GM23338 (cell line): ENCODE results near the gene FOXJ3. TPM values are rescaled to one million over a fixed set of nuclear protein-coding genes. Genes with fewer than 3 reads are reported as not detected.

ENCODE experiments used
- ATAC-seq: fragments of 200-7000 bp; cut with Tn5 transposase; 3 replicates; pipeline ENCODE4 v1.9.1; 2020
- DNase-seq: peaks from one replicate; pipeline ENCODE4 v3.0.0-alpha.2; 2015; ENCODE audit warnings: low spot score
- H2AFZ ChIP-seq: fragments of 200-600 bp; sonication (generic); 2 replicates; pipeline ENCODE4 v1.8.0; 2016; ENCODE audit warnings: antibody characterized with exemption, mild to moderate bottlenecking, moderate library complexity
- H3F3A ChIP-seq: fragments of 200-600 bp; sonication (generic); replicated peaks from 2 replicates; pipeline ENCODE4 v1.8.0; 2017; ENCODE audit warnings: antibody characterized with exemption, mixed run types, low read depth
- H3K27ac ChIP-seq: fragments of 200-600 bp; sonication (generic); 2 replicates; pipeline ENCODE4 v1.6.1; 2016; ENCODE audit warnings: low read depth
- H3K27me3 ChIP-seq: fragments of 200-600 bp; sonication (generic); 2 replicates; pipeline ENCODE4 v1.8.0; 2016; ENCODE audit warnings: mild to moderate bottlenecking, mixed run types, moderate library complexity; ENCODE audit not compliant: insufficient read depth
- H3K36me3 ChIP-seq: fragments of 200-600 bp; sonication (generic); 2 replicates; pipeline ENCODE4 v1.8.0; 2016; ENCODE audit warnings: mild to moderate bottlenecking; ENCODE audit not compliant: insufficient read depth
- H3K4me1 ChIP-seq: fragments of 200-600 bp; sonication (generic); 2 replicates; pipeline ENCODE4 v1.8.0; 2016; ENCODE audit warnings: mild to moderate bottlenecking, moderate library complexity; ENCODE audit not compliant: insufficient read depth
- H3K4me2 ChIP-seq: fragments of 200-600 bp; sonication (generic); 2 replicates; pipeline ENCODE4 v1.7.1; 2017; ENCODE audit warnings: mixed run types
- H3K4me3 ChIP-seq: fragments of 200-600 bp; sonication (generic); 2 replicates; pipeline ENCODE4 v1.6.1; 2016; ENCODE audit warnings: mixed run types
- H3K79me2 ChIP-seq: fragments of 200-600 bp; sonication (generic); replicated peaks from 2 replicates; pipeline ENCODE4 v1.8.0; 2017; ENCODE audit warnings: mild to moderate bottlenecking; ENCODE audit not compliant: insufficient read depth
- H3K9me2 ChIP-seq: fragments of 200-600 bp; sonication (generic); 2 replicates; pipeline ENCODE4 v1.8.0; 2017; ENCODE audit not compliant: insufficient read depth
- H4K20me1 ChIP-seq: fragments of 200-600 bp; sonication (generic); replicated peaks from 2 replicates; pipeline ENCODE4 v1.8.0; 2017; ENCODE audit warnings: mild to moderate bottlenecking; ENCODE audit not compliant: insufficient read depth
- H3K27ac Mint-ChIP-seq: 2 replicates; pipeline ENCODE4 v1.8.0; 2020; ENCODE audit warnings: inconsistent platforms, mild to moderate bottlenecking, moderate library complexity, mixed read lengths
- H3K27me3 Mint-ChIP-seq: 3 replicates; pipeline ENCODE4 v1.8.0; 2022; ENCODE audit warnings: low read depth, mild to moderate bottlenecking, moderate library complexity, mixed read lengths, inconsistent platforms; ENCODE audit not compliant: insufficient read depth, poor library complexity
- H3K36me3 Mint-ChIP-seq: 3 replicates; pipeline ENCODE4 v1.8.0; 2021; ENCODE audit warnings: low read depth, mild to moderate bottlenecking, inconsistent platforms, moderate library complexity, mixed read lengths
- H3K4me1 Mint-ChIP-seq: 3 replicates; pipeline ENCODE4 v1.8.0; 2020; ENCODE audit warnings: mild to moderate bottlenecking, inconsistent platforms, mixed read lengths
- H3K4me3 Mint-ChIP-seq: 3 replicates; pipeline ENCODE4 v1.8.0; 2021; ENCODE audit warnings: moderate library complexity, mild to moderate bottlenecking, inconsistent platforms, mixed read lengths
- H3K9me3 Mint-ChIP-seq: 3 replicates; pipeline ENCODE4 v1.8.0; 2020; ENCODE audit warnings: moderate library complexity, mild to moderate bottlenecking, inconsistent platforms, mixed read lengths
- CREB1 ChIP-seq: fragments of 250-450 bp; sonication (Bioruptor Pico); IDR thresholded peaks from 2 replicates; pipeline ENCODE4 v1.5.0; 2020; ENCODE audit warnings: low read depth, mild to moderate bottlenecking, moderate library complexity
- EZH2 ChIP-seq: fragments of 200-600 bp; sonication (generic); IDR thresholded peaks from one replicate; pipeline ENCODE4 v1.8.0; 2017; ENCODE audit warnings: antibody characterized with exemption, mild to moderate bottlenecking, low read depth; ENCODE audit not compliant: unreplicated experiment
- EZH2phosphoT487 ChIP-seq: fragments of 200-600 bp; sonication (generic); IDR thresholded peaks from one replicate; pipeline ENCODE4 v1.8.1; 2018; ENCODE audit warnings: antibody characterized with exemption; ENCODE audit not compliant: unreplicated experiment
- JUNB ChIP-seq: IDR thresholded peaks from one replicate; pipeline ENCODE4 v1.6.1; 2016; ENCODE audit warnings: antibody characterized with exemption; ENCODE audit not compliant: unreplicated experiment
- NANOG ChIP-seq: IDR thresholded peaks from 2 replicates; pipeline ENCODE4 v1.6.1; 2016; ENCODE audit warnings: antibody characterized with exemption, borderline replicate concordance
- POLR2AphosphoS5 ChIP-seq: IDR thresholded peaks from 2 replicates; pipeline ENCODE4 v1.6.1; 2016; ENCODE audit warnings: antibody characterized with exemption, low read depth
- STAT1 ChIP-seq: IDR thresholded peaks from one replicate; pipeline ENCODE4 v1.6.1; 2016; ENCODE audit warnings: antibody characterized with exemption; ENCODE audit not compliant: unreplicated experiment
- ZNF114 ChIP-seq: fragments of 250-450 bp; sonication (Bioruptor Pico); IDR thresholded peaks from 2 replicates; pipeline ENCODE4 v1.5.0; 2020; ENCODE audit warnings: mild to moderate bottlenecking, moderate library complexity
- ZNF331 ChIP-seq: fragments of 250-450 bp; sonication (Bioruptor Pico); IDR thresholded peaks from 2 replicates; pipeline ENCODE4 v1.5.0; 2020; ENCODE audit warnings: low read depth, mild to moderate bottlenecking, moderate library complexity
- polyA plus RNA-seq: library from polyadenylated mRNA; unstranded; fragments of >200 nt; fragmentation: Nextera tagmentation; extraction: Ambion mirVana; gene quantifications from 2 replicates; pipeline ENCODE4 v1.2.1, GENCODE V29; 2016
- total RNA-seq: library from RNA; depleted of rRNA; stranded (reverse); fragments of >200 nt; shearing (Covaris generic); gene quantifications from 2 replicates; pipeline ENCODE4 v1.2.3, GENCODE V29; 2014
- TF ChIP-seq, protein P1 (sequence below): IDR thresholded peaks from one replicate; pipeline ENCODE4 v1.6.1; 2018; ENCODE audit warnings: antibody characterized with exemption; ENCODE audit not compliant: unreplicated experiment
- TF ChIP-seq, protein P2 (sequence below): IDR thresholded peaks from 2 replicates; pipeline ENCODE4 v1.6.1; 2016; ENCODE audit warnings: antibody characterized with exemption
- TF ChIP-seq, protein P3 (sequence below), 2 experiments: fragments of 200-600 bp in 1 of 2; sonication (generic) in 1 of 2; conservative IDR thresholded peaks; 2 replicates each; pipeline versions ENCODE4 v1.5.1 to v1.6.1; 2016 to 2017; ENCODE audit warnings: antibody characterized with exemption in 2 of 2, low read depth in 2 of 2, mild to moderate bottlenecking in 2 of 2, moderate library complexity in 1 of 2
- TF ChIP-seq, protein P4 (sequence below): fragments of 250-450 bp; sonication (Bioruptor Pico); IDR thresholded peaks from 2 replicates; pipeline ENCODE4 v1.5.0; 2020; ENCODE audit warnings: mild to moderate bottlenecking, moderate library complexity

Gene FOXJ3
- total and polyA plus RNA-seq, 2 experiments from 2014 or later = 36.6 to 53.3 TPM

DNA sequence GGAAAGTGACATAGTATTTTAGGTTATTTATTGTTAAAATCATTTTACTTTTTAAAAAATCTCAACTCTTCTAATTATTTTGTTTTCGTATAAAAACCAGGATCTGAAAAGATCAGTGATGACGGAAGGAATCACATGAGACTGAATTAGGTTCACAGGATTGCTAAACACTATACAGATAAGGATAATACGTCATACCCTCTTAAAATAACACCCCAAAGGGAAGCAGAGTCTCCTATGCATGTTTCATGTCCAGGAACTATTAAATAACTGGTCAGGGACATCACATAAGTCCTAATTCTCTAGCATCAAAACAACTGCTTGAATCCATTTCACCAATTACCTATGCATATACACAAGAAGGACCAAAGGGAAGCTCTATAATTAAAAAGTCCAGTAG, 84.9 kb downstream of the FOXJ3 start:
- Histone ChIP-seq H3F3A (no peaks in the 10 kb centered on the region), H3K79me2 (peaks cover 82% of the 10 kb centered on the region), H3K36me3 (no peaks in the 10 kb centered on the region), H3K27me3 (no peaks in the 10 kb centered on the region), H3K4me3 (no peak overlapping the region), H3K4me2 (no peak overlapping the region), H3K4me1 (peaks cover 19% of the 10 kb centered on the region), H3K27ac (no peak overlapping the region), H3K9me2 (no peaks in the 10 kb centered on the region), H4K20me1 (peaks cover 31% of the 10 kb centered on the region), H2AFZ (no peak overlapping the region)
- TF ChIP-seq POLR2AphosphoS5 = no peak
- TF ChIP-seq, protein P1, sequence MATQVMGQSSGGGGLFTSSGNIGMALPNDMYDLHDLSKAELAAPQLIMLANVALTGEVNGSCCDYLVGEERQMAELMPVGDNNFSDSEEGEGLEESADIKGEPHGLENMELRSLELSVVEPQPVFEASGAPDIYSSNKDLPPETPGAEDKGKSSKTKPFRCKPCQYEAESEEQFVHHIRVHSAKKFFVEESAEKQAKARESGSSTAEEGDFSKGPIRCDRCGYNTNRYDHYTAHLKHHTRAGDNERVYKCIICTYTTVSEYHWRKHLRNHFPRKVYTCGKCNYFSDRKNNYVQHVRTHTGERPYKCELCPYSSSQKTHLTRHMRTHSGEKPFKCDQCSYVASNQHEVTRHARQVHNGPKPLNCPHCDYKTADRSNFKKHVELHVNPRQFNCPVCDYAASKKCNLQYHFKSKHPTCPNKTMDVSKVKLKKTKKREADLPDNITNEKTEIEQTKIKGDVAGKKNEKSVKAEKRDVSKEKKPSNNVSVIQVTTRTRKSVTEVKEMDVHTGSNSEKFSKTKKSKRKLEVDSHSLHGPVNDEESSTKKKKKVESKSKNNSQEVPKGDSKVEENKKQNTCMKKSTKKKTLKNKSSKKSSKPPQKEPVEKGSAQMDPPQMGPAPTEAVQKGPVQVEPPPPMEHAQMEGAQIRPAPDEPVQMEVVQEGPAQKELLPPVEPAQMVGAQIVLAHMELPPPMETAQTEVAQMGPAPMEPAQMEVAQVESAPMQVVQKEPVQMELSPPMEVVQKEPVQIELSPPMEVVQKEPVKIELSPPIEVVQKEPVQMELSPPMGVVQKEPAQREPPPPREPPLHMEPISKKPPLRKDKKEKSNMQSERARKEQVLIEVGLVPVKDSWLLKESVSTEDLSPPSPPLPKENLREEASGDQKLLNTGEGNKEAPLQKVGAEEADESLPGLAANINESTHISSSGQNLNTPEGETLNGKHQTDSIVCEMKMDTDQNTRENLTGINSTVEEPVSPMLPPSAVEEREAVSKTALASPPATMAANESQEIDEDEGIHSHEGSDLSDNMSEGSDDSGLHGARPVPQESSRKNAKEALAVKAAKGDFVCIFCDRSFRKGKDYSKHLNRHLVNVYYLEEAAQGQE = no peak
- TF ChIP-seq, protein P2, sequence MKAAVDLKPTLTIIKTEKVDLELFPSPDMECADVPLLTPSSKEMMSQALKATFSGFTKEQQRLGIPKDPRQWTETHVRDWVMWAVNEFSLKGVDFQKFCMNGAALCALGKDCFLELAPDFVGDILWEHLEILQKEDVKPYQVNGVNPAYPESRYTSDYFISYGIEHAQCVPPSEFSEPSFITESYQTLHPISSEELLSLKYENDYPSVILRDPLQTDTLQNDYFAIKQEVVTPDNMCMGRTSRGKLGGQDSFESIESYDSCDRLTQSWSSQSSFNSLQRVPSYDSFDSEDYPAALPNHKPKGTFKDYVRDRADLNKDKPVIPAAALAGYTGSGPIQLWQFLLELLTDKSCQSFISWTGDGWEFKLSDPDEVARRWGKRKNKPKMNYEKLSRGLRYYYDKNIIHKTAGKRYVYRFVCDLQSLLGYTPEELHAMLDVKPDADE = no peak
- TF ChIP-seq, protein P3, sequence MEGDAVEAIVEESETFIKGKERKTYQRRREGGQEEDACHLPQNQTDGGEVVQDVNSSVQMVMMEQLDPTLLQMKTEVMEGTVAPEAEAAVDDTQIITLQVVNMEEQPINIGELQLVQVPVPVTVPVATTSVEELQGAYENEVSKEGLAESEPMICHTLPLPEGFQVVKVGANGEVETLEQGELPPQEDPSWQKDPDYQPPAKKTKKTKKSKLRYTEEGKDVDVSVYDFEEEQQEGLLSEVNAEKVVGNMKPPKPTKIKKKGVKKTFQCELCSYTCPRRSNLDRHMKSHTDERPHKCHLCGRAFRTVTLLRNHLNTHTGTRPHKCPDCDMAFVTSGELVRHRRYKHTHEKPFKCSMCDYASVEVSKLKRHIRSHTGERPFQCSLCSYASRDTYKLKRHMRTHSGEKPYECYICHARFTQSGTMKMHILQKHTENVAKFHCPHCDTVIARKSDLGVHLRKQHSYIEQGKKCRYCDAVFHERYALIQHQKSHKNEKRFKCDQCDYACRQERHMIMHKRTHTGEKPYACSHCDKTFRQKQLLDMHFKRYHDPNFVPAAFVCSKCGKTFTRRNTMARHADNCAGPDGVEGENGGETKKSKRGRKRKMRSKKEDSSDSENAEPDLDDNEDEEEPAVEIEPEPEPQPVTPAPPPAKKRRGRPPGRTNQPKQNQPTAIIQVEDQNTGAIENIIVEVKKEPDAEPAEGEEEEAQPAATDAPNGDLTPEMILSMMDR (conservative IDR thresholded peaks at IDR 0.05; ENCODE audit: low read depth in 2 of 2) = no peak
- TF ChIP-seq STAT1 = no peak
- no peak for TF ChIP-seq EZH2
- TF ChIP-seq CREB1 = no peak
- no peak for TF ChIP-seq JUNB
- no peak for TF ChIP-seq EZH2phosphoT487
- no peak for TF ChIP-seq ZNF331 (CRISPR knock-in tag)
- TF ChIP-seq, protein P4, sequence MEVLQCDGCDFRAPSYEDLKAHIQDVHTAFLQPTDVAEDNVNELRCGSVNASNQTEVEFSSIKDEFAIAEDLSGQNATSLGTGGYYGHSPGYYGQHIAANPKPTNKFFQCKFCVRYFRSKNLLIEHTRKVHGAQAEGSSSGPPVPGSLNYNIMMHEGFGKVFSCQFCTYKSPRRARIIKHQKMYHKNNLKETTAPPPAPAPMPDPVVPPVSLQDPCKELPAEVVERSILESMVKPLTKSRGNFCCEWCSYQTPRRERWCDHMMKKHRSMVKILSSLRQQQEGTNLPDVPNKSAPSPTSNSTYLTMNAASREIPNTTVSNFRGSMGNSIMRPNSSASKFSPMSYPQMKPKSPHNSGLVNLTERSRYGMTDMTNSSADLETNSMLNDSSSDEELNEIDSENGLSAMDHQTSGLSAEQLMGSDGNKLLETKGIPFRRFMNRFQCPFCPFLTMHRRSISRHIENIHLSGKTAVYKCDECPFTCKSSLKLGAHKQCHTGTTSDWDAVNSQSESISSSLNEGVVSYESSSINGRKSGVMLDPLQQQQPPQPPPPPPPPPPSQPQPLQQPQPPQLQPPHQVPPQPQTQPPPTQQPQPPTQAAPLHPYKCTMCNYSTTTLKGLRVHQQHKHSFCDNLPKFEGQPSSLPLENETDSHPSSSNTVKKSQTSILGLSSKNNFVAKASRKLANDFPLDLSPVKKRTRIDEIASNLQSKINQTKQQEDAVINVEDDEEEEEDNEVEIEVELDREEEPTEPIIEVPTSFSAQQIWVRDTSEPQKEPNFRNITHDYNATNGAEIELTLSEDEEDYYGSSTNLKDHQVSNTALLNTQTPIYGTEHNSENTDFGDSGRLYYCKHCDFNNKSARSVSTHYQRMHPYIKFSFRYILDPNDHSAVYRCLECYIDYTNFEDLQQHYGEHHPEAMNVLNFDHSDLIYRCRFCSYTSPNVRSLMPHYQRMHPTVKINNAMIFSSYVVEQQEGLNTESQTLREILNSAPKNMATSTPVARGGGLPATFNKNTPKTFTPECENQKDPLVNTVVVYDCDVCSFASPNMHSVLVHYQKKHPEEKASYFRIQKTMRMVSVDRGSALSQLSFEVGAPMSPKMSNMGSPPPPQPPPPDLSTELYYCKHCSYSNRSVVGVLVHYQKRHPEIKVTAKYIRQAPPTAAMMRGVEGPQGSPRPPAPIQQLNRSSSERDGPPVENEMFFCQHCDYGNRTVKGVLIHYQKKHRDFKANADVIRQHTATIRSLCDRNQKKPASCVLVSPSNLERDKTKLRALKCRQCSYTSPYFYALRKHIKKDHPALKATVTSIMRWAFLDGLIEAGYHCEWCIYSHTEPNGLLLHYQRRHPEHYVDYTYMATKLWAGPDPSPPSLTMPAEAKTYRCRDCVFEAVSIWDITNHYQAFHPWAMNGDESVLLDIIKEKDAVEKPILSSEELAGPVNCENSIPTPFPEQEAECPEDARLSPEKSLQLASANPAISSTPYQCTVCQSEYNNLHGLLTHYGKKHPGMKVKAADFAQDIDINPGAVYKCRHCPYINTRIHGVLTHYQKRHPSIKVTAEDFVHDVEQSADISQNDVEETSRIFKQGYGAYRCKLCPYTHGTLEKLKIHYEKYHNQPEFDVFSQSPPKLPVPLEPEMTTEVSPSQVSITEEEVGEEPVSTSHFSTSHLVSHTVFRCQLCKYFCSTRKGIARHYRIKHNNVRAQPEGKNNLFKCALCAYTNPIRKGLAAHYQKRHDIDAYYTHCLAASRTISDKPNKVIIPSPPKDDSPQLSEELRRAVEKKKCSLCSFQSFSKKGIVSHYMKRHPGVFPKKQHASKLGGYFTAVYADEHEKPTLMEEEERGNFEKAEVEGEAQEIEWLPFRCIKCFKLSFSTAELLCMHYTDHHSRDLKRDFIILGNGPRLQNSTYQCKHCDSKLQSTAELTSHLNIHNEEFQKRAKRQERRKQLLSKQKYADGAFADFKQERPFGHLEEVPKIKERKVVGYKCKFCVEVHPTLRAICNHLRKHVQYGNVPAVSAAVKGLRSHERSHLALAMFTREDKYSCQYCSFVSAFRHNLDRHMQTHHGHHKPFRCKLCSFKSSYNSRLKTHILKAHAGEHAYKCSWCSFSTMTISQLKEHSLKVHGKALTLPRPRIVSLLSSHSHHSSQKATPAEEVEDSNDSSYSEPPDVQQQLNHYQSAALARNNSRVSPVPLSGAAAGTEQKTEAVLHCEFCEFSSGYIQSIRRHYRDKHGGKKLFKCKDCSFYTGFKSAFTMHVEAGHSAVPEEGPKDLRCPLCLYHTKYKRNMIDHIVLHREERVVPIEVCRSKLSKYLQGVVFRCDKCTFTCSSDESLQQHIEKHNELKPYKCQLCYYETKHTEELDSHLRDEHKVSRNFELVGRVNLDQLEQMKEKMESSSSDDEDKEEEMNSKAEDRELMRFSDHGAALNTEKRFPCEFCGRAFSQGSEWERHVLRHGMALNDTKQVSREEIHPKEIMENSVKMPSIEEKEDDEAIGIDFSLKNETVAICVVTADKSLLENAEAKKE (CRISPR knock-in tag) = no peak
- TF ChIP-seq NANOG = no peak
- no peak for TF ChIP-seq ZNF114 (CRISPR knock-in tag)
- Mint-ChIP-seq H3K4me1 (peaks cover 18% of the 10 kb centered on the region), H3K27ac (no peak overlapping the region), H3K36me3 (peaks cover 27% of the 10 kb centered on the region), H3K9me3 (no peaks in the 10 kb centered on the region; the same call in 2 of the 3 replicates), H3K27me3 (no peaks in the 10 kb centered on the region), H3K4me3 (no peak overlapping the region)
- DNase-seq (no peak), ATAC-seq (no peak)
